ENCODE measurements around the gene B4GALT4.
"Not testable (repeated sequence)": the region's sequence is repeated elsewhere in the genome, so short reads cannot be mapped to it uniquely, and the experiment has no call there.

Gene B4GALT4

GRCh38 chr3:119206611-119207511 lies 33.8 kb downstream of the B4GALT4 start:
- DNase-seq (ENCODE audit: extremely low read depth in 1 of 2, low read depth in 1 of 2) = no peak

- DNase-seq (ENCODE audit: extremely low read depth in 1 of 2, low read depth in 1 of 2) = no peak
Measured at GRCh38 chr3:119205685-119206084, 35.0 kb downstream of the B4GALT4 start.

- DNase-seq (ENCODE audit: extremely low read depth in 1 of 2, low read depth in 1 of 2) = no peak
Measured at GRCh38 chr3:119205209-119205608, 35.5 kb downstream of the B4GALT4 start.

- DNase-seq (ENCODE audit: extremely low read depth in 1 of 2, low read depth in 1 of 2) = no peak
Measured at GRCh38 chr3:119195911-119196310, 44.8 kb downstream of the B4GALT4 start.

- no peak for DNase-seq (ENCODE audit: extremely low read depth in 1 of 2, low read depth in 1 of 2)
Measured at GRCh38 chr3:119195151-119195476, 45.6 kb downstream of the B4GALT4 start.

- no peak for DNase-seq (ENCODE audit: extremely low read depth in 1 of 2, low read depth in 1 of 2)
Measured at GRCh38 chr3:119194237-119195150, 46.2 kb downstream of the B4GALT4 start.

GRCh38 chr3:119191800-119192199 lies 48.9 kb downstream of the B4GALT4 start:
- DNase-seq (ENCODE audit: extremely low read depth in 1 of 2, low read depth in 1 of 2) = no peak

GRCh38 chr3:119187266-119187665 lies 53.4 kb downstream of the B4GALT4 start:
- DNase-seq (ENCODE audit: extremely low read depth in 1 of 2, low read depth in 1 of 2) = no peak

- DNase-seq (ENCODE audit: extremely low read depth in 1 of 2, low read depth in 1 of 2) = no peak
Measured at GRCh38 chr3:119184796-119185570, 55.7 kb downstream of the B4GALT4 start.

GRCh38 chr3:119184111-119184510 lies 56.6 kb downstream of the B4GALT4 start:
- DNase-seq (ENCODE audit: extremely low read depth in 1 of 2, low read depth in 1 of 2) = no peak

- no peak for DNase-seq (ENCODE audit: extremely low read depth in 1 of 2, low read depth in 1 of 2)
Measured at GRCh38 chr3:119181765-119182164, 58.9 kb downstream of the B4GALT4 start.

- no peak for DNase-seq (ENCODE audit: extremely low read depth in 1 of 2, low read depth in 1 of 2)
Measured at GRCh38 chr3:119177321-119177720, 63.4 kb downstream of the B4GALT4 start.

- DNase-seq (ENCODE audit: extremely low read depth in 1 of 2, low read depth in 1 of 2) = no peak
Measured at GRCh38 chr3:119176778-119177177, 63.9 kb downstream of the B4GALT4 start.

- no peak for DNase-seq (ENCODE audit: extremely low read depth in 1 of 2, low read depth in 1 of 2)
Measured at GRCh38 chr3:119175872-119176756, 64.6 kb downstream of the B4GALT4 start.

- DNase-seq (ENCODE audit: extremely low read depth in 1 of 2, low read depth in 1 of 2) = no peak
Measured at GRCh38 chr3:119173325-119173724, 67.4 kb downstream of the B4GALT4 start, which contains the start of gene UPK1B. Gene UPK1B (plus strand): TSS chr3:119173598. CDS start chr3:119186742, 13,144 bp downstream.

GRCh38 chr3:119170821-119171220 lies 69.9 kb downstream of the B4GALT4 start:
- no peak for DNase-seq (ENCODE audit: extremely low read depth in 1 of 2, low read depth in 1 of 2)

GRCh38 chr3:119164745-119165144 lies 75.9 kb downstream of the B4GALT4 start:
- DNase-seq (ENCODE audit: extremely low read depth in 1 of 2, low read depth in 1 of 2) = not testable (repeated sequence)
